NCI-H2107 treated with DMSO at 0.1 percent for 48 hours (cell line): ENCODE measurements around the gene CCM2.
"Not testable (repeated sequence)": the region's sequence is repeated elsewhere in the genome, so short reads cannot be mapped to it uniquely, and the experiment has no call there.

Experiments used
- DNase-seq: peaks from one replicate; lab custom pipeline; 2025; ENCODE audit not compliant: unreplicated experiment; lab: John Stamatoyannopoulos, UW

Gene CCM2

DNA sequence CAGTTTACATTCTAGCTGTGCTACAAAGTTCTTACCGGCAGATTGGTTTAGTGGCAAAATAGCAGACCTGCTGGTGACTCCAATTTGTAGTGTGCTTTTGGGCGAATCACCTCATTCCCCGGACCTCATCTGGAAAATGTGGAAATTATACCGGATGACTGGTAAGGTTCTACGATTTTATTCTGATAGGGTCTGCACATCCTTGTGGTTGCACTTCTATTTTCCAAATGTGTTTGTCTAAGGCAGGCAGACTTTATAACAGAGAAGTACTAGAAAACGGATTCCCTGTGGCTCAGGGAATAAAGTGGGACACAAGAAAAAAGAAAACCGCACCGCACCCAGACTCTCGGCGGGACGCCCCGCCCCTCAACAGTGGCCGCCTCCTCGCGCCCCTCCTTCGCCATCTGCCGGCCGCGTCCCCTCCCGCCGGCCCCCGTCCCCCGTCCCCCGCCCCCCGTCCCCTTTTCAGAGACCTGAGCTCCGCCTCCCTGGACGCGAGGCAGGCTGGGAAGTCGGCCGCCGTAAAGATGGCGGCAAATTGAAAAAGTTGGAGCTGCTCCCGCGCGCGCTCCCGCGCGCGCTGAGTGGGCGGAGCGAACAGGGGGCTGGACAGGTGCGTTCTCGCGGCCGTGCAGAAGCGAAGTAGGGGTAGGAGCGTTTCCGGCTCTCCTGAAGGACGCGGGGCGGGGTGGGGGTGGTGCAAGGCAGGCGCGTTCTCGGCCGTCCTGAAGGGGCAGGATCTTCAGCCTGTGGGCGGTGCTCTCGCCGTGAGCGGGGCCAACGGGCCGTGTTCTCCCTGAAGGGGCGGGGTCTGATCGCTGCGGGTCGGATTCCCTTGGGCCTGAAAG lies 532 bp upstream of the CCM2 start:
- DNase-seq = peak; percentile 96

DNA sequence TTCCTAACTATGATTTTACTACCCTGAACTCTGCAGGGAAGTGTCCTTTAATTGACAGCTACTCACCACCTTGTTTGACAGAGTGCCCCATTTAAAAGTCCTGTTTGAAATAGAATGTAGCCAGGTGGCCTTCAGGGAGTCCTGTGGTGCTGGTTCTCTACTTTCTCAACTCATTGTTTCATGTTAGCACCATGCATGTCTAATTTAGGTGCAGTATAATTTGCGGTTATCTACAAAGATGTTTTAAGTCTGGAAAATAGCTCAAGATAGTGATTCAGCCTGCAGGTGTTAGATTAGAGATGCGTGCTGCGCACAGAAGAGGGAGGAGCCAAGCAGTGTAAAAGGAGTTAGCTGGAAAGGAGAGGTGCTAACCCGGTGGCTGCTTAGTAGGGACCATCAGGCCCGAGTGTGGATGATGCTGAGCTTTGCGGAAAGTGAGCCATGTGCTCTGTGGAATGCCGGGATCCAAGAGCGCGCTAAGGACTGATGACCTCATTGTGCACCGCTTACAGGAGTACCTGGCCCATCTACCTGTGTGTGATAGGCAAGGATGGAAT lies 1.2 kb downstream of the CCM2 start:
- peak; percentile 66 for DNase-seq

DNA sequence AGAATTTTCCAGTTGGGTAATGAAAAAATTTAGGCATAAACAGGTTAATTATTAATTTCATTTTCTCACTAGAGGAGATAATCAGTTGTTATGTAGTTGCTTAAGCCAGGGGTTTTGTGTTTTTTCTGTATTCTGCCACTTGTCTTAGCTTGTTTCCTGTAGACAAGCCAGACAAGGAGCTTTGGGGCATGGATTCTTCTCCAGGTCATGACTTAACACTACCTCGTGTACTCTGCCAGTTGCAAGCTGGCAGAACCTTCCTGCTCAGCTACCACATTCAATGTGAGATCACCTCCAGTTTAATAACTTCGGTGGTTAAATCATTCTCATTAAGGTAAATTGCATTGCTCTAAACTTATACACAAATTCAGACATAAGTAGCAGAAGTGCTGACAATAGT lies 1.8 kb downstream of the CCM2 start:
- no peak for DNase-seq

DNA sequence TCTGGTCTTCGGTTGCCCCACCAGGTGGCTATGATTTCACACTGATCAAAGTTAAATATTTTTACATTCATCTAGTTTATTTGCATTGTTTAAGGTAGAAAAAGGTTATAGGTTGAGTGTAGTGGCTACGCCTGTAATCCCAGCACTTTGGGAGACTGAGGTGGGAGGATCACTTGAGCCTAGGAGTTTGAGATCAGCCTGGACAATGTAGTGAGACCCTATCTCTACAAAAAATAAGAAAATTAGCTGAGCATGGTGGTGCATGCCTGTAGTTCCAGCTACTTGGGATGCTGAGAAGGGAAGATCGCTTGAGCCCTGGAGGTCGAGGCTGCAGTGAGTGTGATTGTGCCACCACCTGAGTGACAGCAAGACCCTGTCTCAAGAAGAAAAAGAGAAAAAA lies 3.8 kb downstream of the CCM2 start:
- no peak for DNase-seq

GRCh38 chr7:45007106-45007505 lies 7.1 kb downstream of the CCM2 start:
- DNase-seq = no peak

DNA sequence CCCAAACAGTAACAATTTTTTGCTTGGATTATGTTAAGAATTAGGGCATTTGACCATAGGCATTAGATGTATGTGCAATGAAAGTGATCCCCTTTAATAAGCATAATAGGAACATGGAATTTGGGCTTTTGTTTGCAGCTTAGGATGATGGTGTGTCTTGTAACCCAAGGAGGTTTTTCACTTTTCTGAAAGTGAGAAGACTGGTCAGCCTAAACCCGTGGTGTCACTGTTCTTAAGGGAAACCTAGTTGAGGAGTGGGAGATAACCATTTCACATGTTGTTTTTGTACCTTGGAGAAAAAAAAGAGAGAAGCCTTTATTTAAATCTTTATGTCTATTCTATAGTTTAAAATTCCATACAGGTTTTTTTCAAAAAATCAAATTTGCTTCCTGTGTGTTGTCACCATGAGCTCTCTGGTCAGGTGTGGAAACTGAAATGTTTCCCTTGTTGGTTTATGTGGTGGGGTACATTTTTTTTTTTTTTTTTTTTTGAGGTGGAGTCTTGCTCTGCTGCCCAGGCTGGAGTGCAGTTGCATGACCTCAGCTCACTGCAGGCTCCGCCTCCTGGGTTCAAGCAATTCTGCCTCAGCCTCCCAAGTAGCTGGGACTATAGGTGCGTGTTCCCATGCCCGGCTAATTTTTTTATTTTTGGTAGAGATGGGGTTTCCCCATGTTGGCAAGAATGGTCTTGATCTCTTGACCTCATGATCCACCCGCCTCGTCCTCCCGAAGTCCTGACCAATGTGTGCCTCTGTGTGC lies 7.7 kb downstream of the CCM2 start:
- DNase-seq = no peak

DNA sequence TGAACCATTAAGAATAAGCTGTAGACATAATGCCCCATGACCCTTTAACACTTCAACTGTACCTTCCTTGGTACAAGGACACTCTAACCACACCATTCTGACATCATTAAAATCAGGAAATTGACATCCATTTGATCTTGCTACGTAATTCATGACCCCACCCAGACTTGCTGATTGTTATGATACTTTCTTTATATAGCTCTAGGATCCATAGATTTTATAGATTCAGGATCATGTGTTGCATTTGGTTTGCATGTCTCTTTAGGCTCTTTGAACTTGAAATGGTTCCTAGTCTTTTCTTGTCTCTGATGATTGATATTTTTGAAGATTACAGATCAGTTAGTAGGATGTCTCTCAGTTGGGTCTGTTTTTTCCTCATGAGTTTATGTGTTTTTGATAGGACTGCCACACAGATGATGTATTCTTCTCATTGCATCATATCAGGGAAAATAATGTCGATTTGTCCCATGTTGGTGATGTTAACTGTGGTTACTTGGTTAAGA lies 13.5 kb downstream of the CCM2 start:
- DNase-seq = no peak

DNA sequence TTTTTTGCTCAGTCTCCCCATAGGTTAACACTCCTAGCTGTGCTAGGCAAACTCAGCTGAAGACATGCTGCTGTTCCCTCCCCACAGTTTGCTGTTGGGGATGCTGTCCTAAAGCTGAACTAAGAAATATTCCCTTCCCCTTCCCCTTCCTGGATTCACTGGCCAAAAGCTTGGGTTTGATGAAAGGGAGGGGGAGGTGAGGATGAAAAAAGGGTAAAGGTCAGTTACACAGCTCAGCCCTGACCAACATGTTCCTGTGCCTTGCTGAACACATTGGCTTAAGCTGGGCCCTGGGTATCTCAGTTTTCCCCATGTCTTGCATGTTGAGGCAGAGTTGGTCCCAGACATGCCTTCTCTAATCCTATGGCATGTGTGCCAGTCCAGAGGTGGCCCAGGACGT lies 15.3 kb downstream of the CCM2 start:
- no peak for DNase-seq

DNA sequence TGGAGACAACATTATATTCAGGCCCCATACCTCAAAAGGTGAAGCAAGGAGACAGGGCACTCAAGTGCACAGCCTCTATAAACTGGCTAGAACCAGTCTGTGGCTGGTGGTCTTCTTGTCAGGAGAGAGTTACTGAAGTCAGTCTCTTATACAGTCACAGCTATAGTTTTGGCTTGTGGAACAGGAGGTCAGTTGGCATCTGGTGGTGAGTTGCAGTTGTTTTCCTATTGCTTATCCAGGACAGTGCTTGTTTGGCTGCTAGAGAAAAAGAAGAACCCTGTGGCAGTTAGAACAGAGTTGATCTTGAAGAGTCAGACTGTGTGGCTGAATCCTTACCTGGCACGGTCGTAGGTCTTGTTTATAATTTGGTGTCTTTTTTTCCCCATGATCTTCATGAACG lies 17.3 kb downstream of the CCM2 start:
- no peak for DNase-seq

DNA sequence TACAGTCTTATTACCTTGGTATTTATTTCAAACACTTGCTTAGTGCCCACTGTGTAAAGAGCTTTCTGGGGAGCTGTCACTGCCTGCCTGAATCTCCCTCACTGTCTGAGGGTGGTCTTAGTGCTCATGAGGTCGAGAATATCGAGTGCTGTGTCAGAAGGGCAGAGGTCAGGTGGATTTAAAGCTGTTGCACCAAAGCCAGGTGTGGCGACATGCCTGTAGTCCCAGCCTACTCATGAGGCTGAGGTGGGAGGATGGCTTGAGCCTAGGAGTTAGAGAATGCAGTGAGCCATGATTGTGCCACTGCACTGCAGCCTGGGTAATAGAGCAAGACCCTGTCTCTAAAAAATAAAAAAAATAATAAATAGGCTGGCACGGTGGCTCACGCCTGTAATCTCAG lies 20.9 kb downstream of the CCM2 start:
- no peak for DNase-seq

GRCh38 chr7:45021604-45022296 lies 21.7 kb downstream of the CCM2 start:
- no peak for DNase-seq

DNA sequence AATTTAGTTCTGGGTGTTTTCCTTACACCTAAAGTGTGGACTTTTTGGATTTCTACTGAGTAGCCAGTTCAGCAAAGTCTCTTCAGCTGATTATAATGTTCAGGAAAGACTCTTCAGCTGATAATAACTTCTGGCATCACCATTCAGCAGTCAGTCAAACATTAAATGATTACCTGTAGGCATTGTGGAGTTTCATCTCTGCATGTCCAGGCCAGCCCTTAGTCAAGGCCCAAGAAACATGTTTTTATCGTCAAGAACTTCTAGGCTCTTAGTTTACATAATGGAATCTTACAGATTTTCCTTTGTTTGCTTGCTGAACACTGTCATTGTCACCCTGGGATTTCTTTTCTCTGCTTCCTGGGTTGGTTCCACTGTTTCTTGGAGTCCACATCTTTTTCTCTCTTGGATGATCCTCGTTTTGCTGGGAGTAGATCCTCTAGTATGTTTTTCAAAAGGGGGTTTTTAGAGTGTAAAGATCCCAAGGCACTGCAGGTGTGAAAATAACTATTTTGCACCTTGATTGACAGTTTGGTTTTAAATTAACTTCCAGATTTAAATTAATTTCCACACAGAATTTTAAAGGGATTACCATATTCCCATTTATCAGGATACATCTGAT lies 24.2 kb downstream of the CCM2 start:
- no peak for DNase-seq

DNA sequence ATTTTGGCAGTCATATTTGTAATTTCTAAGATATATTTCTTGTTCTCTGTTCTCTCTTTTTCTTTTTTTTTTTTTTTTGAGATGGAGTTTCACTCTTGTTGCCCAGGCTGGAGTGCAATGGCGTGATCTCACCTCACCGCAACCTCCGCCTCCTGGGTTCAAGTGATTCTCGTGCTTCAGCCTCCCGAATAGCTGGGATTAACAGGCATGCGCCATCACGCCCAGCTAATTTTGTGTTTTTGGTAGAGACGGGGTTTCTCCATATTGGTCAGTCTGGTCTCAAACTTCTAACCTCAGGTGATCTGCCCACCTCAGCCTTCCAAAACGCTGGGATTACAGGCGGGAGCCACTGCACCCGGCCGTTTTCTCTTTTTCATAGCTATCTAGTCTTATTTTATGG lies 25.5 kb downstream of the CCM2 start:
- DNase-seq = not testable (repeated sequence)

DNA sequence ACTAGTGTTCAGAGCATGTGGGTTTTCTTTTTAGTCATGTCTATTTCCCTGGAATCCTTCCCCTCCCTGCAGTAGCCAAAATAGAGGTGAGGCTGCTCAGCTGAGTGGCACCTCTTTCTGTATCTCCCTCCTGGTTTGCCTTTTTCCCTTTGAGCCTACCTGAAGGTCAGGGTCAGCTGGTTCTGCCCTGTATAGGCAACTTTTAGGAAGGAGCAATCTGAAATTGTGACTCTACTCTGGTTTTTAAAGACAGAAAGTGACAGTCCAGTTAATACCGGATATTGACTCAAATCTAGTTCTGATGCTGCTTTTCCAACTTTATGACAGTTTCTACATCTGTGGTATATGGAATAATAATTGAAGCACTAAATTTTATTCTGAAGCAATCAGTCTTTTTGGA lies 26.0 kb downstream of the CCM2 start:
- no peak for DNase-seq

DNA sequence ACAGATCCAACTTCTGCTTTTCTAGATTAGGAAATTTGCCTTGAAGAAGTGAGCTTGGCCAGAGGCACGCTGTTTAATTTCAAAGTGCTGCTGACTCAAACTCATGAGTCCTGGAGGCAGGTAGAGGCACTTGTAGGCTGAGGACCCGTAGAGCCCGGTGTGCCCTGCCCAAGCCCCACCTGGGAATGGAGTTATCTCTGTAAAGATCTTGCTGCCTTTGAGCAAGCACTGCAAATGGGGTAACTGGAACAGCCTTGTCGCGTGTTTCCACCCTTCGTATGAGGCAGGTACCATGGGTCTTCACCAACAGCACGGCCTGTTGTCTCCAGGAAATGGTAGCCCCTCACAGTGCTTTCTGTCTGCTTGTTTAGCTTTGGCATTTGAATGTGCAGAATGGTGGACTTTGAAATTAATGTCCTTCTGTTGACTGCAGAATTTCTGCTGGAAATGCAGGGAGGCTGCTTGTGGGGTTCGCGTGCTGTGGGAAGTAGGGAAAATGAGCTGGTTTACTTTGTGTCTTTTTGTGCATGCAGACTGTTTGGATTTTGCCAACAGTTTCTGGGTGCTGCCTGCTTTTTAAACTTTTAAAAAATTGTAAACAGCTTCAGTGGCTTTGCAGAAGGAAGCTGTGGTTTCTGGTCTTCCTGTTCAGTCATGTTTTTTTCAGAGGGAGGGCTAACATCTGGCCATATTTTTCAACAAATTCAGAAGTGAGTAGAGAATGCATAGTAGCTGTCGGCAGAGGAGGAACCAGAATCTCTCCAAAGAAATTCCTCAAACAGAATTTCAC lies 27.2 kb downstream of the CCM2 start:
- no peak for DNase-seq

- DNase-seq = no peak
These were observed 27.7 kb downstream of the CCM2 start for GRCh38 chr7:45027774-45028114.

- no peak for DNase-seq
These were observed 28.3 kb downstream of the CCM2 start for GRCh38 chr7:45028138-45028919.

DNA sequence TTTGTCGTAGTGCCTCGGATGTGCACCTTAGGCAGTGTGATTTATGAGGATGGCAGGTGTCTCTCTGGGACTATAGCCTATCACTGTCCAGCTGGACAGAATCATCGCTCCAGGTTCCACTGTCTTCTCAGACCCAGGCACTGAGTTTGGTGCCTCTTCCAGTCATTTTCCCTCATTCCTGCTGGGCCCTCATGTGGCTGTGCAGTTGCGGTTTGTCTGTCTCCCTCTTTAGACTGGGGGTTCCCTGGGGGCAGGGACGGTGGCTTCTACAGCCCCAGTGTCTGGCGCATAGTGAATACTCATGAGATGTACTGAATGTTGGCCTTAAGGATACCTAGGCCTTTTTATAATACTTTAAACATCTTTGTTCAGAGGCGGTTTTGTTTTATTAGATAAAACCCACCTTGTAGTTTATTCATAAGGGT lies 28.9 kb downstream of the CCM2 start:
- DNase-seq = no peak

GRCh38 chr7:45031829-45032228 lies 31.8 kb downstream of the CCM2 start:
- DNase-seq = peak; percentile 10
